Measurements from ENCODE around the gene GPR152.

Gene GPR152

DNA sequence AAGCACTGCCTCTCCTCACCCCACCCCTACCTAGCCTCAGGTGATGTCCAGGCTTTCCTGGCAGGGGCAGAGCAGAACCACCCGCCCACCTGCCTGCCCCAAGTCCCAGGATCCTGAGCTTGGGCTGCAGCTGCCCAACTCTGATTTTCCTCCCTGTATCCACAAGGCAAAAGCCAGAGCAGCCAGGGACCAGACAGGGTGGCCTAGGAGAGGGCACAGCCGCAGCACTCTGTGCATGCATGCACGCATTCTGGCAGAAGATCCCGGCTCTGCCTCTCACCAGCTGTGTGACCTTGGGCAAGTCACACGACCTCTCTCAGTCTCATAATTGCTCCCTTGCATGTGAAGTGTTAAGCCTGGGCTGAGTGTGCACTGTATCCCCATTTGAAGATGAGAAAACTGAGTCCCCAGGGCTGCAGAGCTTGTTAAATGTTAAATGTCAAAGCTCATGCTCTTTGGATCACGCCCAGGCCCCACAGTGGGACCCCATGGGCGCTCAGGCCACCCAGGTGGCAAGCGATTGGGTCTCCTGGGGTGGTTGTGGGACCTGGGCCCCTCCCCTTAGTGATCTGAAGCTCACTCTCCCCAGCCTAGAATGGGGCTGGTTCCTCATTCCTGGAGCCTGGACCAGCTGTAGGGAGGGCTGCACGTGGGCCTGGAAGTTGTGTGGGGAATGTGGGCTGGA lies 39.9 kb downstream of the GPR152 start:
- H3K4me3 ChIP-seq (replicated peaks in 1 of 2; ENCODE audit: low read depth in 2 of 2, low read length in 2 of 2): no peak overlapping the region

DNA sequence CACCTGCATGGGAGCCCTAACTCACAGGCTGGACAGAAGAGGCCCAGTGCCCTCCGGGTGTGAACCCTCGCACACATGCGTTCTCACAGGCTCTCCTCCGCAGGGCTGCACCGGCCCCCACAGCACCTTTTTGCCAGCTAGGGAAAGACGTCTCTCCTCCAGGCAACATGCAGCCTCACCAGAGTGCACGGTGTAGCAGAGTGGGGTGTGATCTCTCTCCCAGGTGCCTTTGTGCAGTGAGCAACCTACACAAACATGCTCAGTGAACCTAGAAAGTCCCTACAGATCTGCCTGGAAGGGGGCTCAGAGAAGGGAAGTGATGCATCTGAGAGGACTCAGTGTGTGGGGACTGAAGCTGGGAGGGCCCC lies 40.8 kb downstream of the GPR152 start:
- no peak overlapping the region for H3K4me3 ChIP-seq (replicated peaks in 1 of 2; ENCODE audit: low read depth in 2 of 2, low read length in 2 of 2)
- no peak for DNase-seq (ENCODE audit: low read depth in 2 of 2)
- TF ChIP-seq, protein P1, sequence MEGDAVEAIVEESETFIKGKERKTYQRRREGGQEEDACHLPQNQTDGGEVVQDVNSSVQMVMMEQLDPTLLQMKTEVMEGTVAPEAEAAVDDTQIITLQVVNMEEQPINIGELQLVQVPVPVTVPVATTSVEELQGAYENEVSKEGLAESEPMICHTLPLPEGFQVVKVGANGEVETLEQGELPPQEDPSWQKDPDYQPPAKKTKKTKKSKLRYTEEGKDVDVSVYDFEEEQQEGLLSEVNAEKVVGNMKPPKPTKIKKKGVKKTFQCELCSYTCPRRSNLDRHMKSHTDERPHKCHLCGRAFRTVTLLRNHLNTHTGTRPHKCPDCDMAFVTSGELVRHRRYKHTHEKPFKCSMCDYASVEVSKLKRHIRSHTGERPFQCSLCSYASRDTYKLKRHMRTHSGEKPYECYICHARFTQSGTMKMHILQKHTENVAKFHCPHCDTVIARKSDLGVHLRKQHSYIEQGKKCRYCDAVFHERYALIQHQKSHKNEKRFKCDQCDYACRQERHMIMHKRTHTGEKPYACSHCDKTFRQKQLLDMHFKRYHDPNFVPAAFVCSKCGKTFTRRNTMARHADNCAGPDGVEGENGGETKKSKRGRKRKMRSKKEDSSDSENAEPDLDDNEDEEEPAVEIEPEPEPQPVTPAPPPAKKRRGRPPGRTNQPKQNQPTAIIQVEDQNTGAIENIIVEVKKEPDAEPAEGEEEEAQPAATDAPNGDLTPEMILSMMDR (IDR thresholded peaks at IDR 0.05; ENCODE audit: low read depth, low read length): no peak

More for the DNA sequence above, 39.9 kb downstream of the GPR152 start:
- DNase-seq (ENCODE audit: low read depth in 2 of 2): no peak
- TF ChIP-seq, protein P1 (IDR thresholded peaks at IDR 0.05; ENCODE audit: low read depth, low read length): no peak

DNA sequence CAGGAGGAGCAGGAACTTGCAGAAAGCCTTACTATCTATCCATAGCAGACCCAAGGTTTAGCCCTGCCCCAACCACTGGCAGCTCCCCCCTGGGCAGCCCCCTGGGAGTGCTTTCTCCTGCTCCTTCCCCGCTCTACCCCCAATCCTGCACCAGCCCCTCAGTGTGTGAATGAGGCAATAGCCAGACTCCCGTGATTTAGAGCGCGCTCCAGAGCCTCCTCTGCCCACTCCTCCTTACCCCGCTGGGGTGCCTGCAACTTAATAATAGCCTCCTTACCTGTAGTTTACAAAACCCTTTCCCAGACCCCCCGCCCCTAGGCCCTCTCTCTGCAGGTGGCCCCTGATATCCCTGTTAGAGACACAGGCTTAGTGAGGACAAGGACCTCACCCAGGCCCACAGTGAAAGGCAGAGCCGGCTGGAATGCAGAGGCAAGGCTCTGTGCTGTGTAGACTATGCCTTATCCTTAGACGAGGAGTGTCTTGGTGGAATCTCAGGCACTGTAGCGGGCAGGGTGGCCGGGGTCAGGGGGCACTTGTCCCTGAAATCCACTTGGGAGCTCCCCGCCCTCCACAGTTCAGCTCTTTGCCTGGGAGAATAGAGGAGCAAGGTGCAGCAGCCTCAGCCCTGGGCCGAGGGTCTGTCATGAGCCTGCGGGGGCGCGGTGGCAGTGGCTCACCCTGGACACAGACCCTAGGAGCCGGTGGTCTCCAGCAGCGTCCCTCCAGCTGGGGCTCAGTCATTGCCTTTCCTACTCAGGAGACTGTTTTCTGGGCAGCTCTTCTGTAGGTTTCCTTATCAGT lies 41.3 kb downstream of the GPR152 start:
- TF ChIP-seq, protein P1 (IDR thresholded peaks at IDR 0.05; ENCODE audit: low read depth, low read length): no peak
- no peak overlapping the region for H3K4me3 ChIP-seq (replicated peaks in 1 of 2; ENCODE audit: low read depth in 2 of 2, low read length in 2 of 2)
- DNase-seq (ENCODE audit: low read depth in 2 of 2): no peak

DNA sequence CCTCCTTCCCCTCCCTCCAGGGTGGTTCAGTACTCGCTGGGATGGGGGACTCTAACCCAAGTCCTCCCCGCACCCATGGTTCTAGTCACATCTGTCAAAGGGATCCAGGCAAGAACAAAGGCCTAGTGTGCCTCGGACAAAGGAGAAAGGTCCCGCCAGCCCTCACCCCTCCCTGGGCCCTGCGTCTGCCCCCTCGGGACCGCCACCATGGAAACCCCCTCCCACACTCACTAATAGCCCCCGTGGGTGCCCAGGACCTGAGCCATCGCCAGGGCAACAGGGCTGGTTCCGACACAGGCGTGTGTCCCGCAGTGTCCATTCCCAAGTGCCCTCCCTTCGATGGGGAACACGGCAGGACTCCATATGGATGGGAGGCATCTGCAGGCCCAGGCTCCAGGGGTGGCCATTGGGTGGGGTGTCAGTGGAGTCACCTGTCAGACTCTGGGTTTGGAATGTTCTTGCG lies 42.1 kb downstream of the GPR152 start:
- DNase-seq (ENCODE audit: low read depth in 2 of 2): no peak
- H3K4me3 ChIP-seq (replicated peaks in 1 of 2; ENCODE audit: low read depth in 2 of 2, low read length in 2 of 2): no peak overlapping the region

DNA sequence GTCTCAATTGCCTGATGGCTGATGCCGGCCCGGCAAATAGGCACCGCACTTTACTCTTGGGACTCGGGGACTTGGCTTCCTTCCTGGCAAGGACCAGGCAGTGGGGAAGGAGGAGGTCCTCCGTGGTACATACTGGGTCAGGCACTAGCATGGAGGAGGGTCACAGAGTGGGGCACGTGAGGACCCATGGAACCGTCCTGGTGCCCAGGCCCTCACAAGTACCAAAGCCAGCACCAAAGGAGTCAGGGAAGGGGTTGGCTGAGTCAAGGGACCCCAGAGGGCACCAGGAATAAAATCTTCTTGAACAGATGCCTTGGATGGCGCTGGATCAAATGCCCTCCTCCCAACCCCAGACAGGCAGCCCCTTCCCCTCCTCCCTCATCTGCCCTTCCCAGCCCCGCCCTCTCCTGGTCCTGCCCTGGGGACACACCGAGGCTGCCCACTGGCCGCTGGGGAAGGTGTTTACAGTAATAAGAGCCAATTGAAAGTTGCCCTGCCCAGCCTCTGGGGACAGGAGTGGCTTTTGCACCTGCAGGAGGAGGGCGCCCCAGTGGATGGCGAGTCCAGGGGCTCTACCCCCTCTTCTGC lies 42.7 kb downstream of the GPR152 start:
- DNase-seq (ENCODE audit: low read depth in 2 of 2): no peak
- no peak overlapping the region for H3K4me3 ChIP-seq (replicated peaks in 1 of 2; ENCODE audit: low read depth in 2 of 2, low read length in 2 of 2)
- TF ChIP-seq, protein P1 (IDR thresholded peaks at IDR 0.05; ENCODE audit: low read depth, low read length): no peak

More for the DNA sequence above, 42.1 kb downstream of the GPR152 start:
- TF ChIP-seq, protein P1 (IDR thresholded peaks at IDR 0.05; ENCODE audit: low read depth, low read length): no peak

DNA sequence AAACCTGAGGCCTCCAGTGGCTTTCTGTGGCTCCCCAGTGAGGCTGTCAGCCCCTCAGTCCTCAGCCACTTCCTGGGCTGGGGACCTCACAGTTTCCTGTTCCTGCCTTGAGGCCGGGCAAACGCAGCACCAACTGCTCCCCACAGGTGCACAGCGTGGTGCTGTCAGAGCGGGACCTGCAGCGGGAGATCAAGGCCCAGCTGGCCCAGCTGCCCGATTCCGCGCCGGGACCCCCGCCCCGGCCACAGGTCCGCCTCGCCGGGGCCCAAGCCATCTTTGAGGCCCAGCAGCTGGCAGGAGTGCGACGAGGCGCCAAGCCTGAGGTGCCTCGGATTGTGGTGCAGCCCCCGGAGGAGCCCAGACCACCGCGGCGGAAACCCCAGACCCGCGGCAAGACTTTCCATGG lies 43.3 kb downstream of the GPR152 start:
- no peak overlapping the region for H3K4me3 ChIP-seq (replicated peaks in 1 of 2; ENCODE audit: low read depth in 2 of 2, low read length in 2 of 2)
- DNase-seq (ENCODE audit: low read depth in 2 of 2): no peak

More for the DNA sequence above, 43.3 kb downstream of the GPR152 start:
- TF ChIP-seq, protein P1 (IDR thresholded peaks at IDR 0.05; ENCODE audit: low read depth, low read length): no peak
